ENCODE measurements around the gene BDKRB2. TPM values are rescaled to one million over a fixed set of nuclear protein-coding genes. Genes with fewer than 3 reads are reported as not detected.
A peak's percentile ranks its signal among the peaks of the same experiment; 100 is the strongest.

The BDKRB2 gene
- total RNA-seq, 1 donor from 2014 or later: 7.9 TPM

- H3K27ac ChIP-seq: no peak overlapping the region
- H3K9me3 ChIP-seq: no peaks in the 10 kb centered on the region
- no peak for DNase-seq (ENCODE audit: low spot score in 2 of 2)
- no peak for TF ChIP-seq CTCF (IDR thresholded peaks at IDR 0.05)
- no peak overlapping the region for H3K4me3 ChIP-seq
- intact Hi-C loops (cut with DNase I): no loop called here
- no peaks in the 10 kb centered on the region for H3K36me3 ChIP-seq
- H3K4me1 ChIP-seq: no peaks in the 10 kb centered on the region
- H3K27me3 ChIP-seq: no peaks in the 10 kb centered on the region
Measured at GRCh38 chr14:96173636-96174475, 30.8 kb upstream of the BDKRB2 start.

- Histone ChIP-seq H3K27me3 (no peaks in the 10 kb centered on the region), H3K9me3 (no peaks in the 10 kb centered on the region), H3K36me3 (no peaks in the 10 kb centered on the region), H3K4me3 (no peak overlapping the region), H3K4me1 (no peaks in the 10 kb centered on the region), H3K27ac (no peak overlapping the region)
- intact Hi-C loops (cut with DNase I): no loop called here
- no peak for TF ChIP-seq CTCF (IDR thresholded peaks at IDR 0.05)
- DNase-seq (ENCODE audit: low spot score in 2 of 2): no peak
Measured at GRCh38 chr14:96176275-96176674, 28.4 kb upstream of the BDKRB2 start.

GRCh38 chr14:96176811-96177211 lies 27.8 kb upstream of the BDKRB2 start:
- H3K4me1 ChIP-seq: no peaks in the 10 kb centered on the region
- intact Hi-C loops (cut with DNase I): no loop called here
- H3K4me3 ChIP-seq: no peak overlapping the region
- no peaks in the 10 kb centered on the region for H3K9me3 ChIP-seq
- TF ChIP-seq CTCF (IDR thresholded peaks at IDR 0.05): no peak
- DNase-seq (ENCODE audit: low spot score in 2 of 2): peak in 1 of 2 donors; percentile 67
- no peaks in the 10 kb centered on the region for H3K36me3 ChIP-seq
- no peaks in the 10 kb centered on the region for H3K27me3 ChIP-seq
- H3K27ac ChIP-seq: no peak overlapping the region

- H3K27me3 ChIP-seq: no peaks in the 10 kb centered on the region
- TF ChIP-seq CTCF (IDR thresholded peaks at IDR 0.05): no peak
- DNase-seq (ENCODE audit: low spot score in 2 of 2): no peak
- H3K4me3 ChIP-seq: no peak overlapping the region
- H3K36me3 ChIP-seq: no peaks in the 10 kb centered on the region
- intact Hi-C loops (cut with DNase I): no loop called here
- no peaks in the 10 kb centered on the region for H3K9me3 ChIP-seq
- no peaks in the 10 kb centered on the region for H3K4me1 ChIP-seq
- H3K27ac ChIP-seq: no peak overlapping the region
Measured at GRCh38 chr14:96177766-96178375, 26.8 kb upstream of the BDKRB2 start.

- TF ChIP-seq CTCF (IDR thresholded peaks at IDR 0.05): no peak
- H3K36me3 ChIP-seq: no peaks in the 10 kb centered on the region
- no peaks in the 10 kb centered on the region for H3K4me1 ChIP-seq
- no peak overlapping the region for H3K4me3 ChIP-seq
- intact Hi-C loops (cut with DNase I): no loop called here
- no peaks in the 10 kb centered on the region for H3K9me3 ChIP-seq
- no peaks in the 10 kb centered on the region for H3K27me3 ChIP-seq
- DNase-seq (ENCODE audit: low spot score in 2 of 2): no peak
- H3K27ac ChIP-seq: no peak overlapping the region
Measured at GRCh38 chr14:96178461-96179321, 25.9 kb upstream of the BDKRB2 start.
